Spleen (tissue), 11 donors: ENCODE results near the gene CYB561D1. TPM values are rescaled to one million over a fixed set of nuclear protein-coding genes. Genes with fewer than 3 reads are reported as not detected.

Source experiments
- DNase-seq: peaks from one replicate; pipeline ENCODE4 v3.0.0-alpha.2; 2020
- H3K27ac ChIP-seq, 8 donors: fragments of 200-600 bp; sonication (generic) in 7 of 8; 1 replicate in 4 of 8; 2 replicates in 4 of 8; pipeline versions ENCODE4 v1.5.0 to v1.8.0; 2016 to 2021; ENCODE audit warnings: inconsistent platforms in 4 of 8, mild to moderate bottlenecking in 4 of 8, moderate library complexity in 1 of 8
- H3K27me3 ChIP-seq, 7 donors: fragments of 200-600 bp; sonication (generic) in 6 of 7; replicated peaks in 1 of 7; 1 replicate in 4 of 7; 2 replicates in 3 of 7; pipeline versions ENCODE4 v1.5.0 to v1.8.0; 2016 to 2021; ENCODE audit warnings: inconsistent platforms in 3 of 7, mild to moderate bottlenecking in 1 of 7
- H3K36me3 ChIP-seq, 6 donors: fragments of 200-600 bp; sonication (generic) in 5 of 6; 1 replicate in 4 of 6; 2 replicates in 2 of 6; pipeline versions ENCODE4 v1.5.0 to v1.8.0; 2016 to 2021; ENCODE audit warnings: inconsistent platforms in 2 of 6
- H3K4me1 ChIP-seq, 6 donors: fragments of 200-600 bp; sonication (generic) in 5 of 6; 1 replicate in 3 of 6; 2 replicates in 3 of 6; pipeline versions ENCODE4 v1.5.0 to v1.8.0; 2016 to 2021; ENCODE audit warnings: inconsistent platforms in 3 of 6
- H3K4me3 ChIP-seq, 8 donors: fragments of 200-600 bp; sonication (generic) in 7 of 8; 1 replicate in 4 of 8; 2 replicates in 4 of 8; pipeline versions ENCODE4 v1.5.0 to v1.8.0; 2016 to 2021; ENCODE audit warnings: inconsistent platforms in 4 of 8, mild to moderate bottlenecking in 4 of 8, moderate library complexity in 2 of 8
- H3K9me3 ChIP-seq, 8 donors: fragments of 200-600 bp; sonication (generic) in 7 of 8; 1 replicate in 4 of 8; 2 replicates in 4 of 8; pipeline versions ENCODE4 v1.5.0 to v1.8.0; 2016 to 2021; ENCODE audit warnings: inconsistent platforms in 4 of 8
- POLR2A ChIP-seq, 3 donors: fragments of 450-650 bp; IDR thresholded peaks; one replicate each; pipeline ENCODE4 v1.5.1; 2017; ENCODE audit warnings: antibody characterized with exemption in 3 of 3, mild to moderate bottlenecking in 1 of 3
- POLR2AphosphoS5 ChIP-seq, 3 donors: sonication (generic); formaldehyde crosslinking; IDR thresholded peaks; one replicate each; pipeline ENCODE4 v1.5.1; 2017; ENCODE audit warnings: antibody characterized with exemption in 3 of 3
- WGBS, 5 donors: extraction: QIAGEN DNeasy Blood & Tissue Kit in 3 of 5; methylation state at CpG; one replicate each; pipeline versions ENCODE4 v1.1.5 to v1.1.7; 2013 to 2018; 5-methylcytosine and 5-hydroxymethylcytosine counted together
- intact Hi-C: fragments of 100-400 bp; cut with DNase I; formaldehyde crosslinking; loops from one replicate; pipeline ENCODE4 v1.15.0; 2023; ENCODE audit warnings: low total_unique reads
- polyA plus RNA-seq, 3 donors: library from polyadenylated mRNA; stranded (reverse); fragments of 200-250 nt; gene quantifications; one replicate each; pipeline ENCODE4 v1.2.1, GENCODE V29; 2013
- total RNA-seq, 7 donors: library from RNA; depleted of rRNA in 3 of 7; stranded (reverse); fragments of >200 nt in 3 of 7; fragmentation: NEBNext Ultra II Directional in 4 of 7; extraction: Animal tissue kit (Norgen Biotek cat#: 25700) in 4 of 7; gene quantifications; one replicate each; pipeline versions ENCODE4 v1.1.0 to v1.2.1, GENCODE V29; 2016 to 2021
- TF ChIP-seq, protein P1 (sequence below), 11 experiments: fragments of 200-600 bp in 7 of 11; fragments of 450-650 bp in 4 of 11; sonication (generic) in 4 of 11; IDR thresholded peaks in 8 of 11; conservative IDR thresholded peaks in 3 of 11; 1 replicate in 7 of 11; 2 replicates in 4 of 11; pipeline versions ENCODE4 v1.4.0 to v1.8.0; 2016 to 2021; ENCODE audit warnings: antibody characterized with exemption in 11 of 11, inconsistent platforms in 4 of 11, mild to moderate bottlenecking in 1 of 11
- donor health status: healthy with polysubstance abuse.
- donor health status: DM: no; HTN: no; CAD: no; lungs with moderate emphysema.
- donor health status: DM: no; HTN: no; CAD: no.
- donor health status: Bipolar disorder and iron deficiency.
- donor health status: healthy.
- donor health status: DM: no; HTN: no; CAD: no.
- donor health status: DM: yes; HTN: yes; CAD: no.

Gene CYB561D1
- total and polyA plus RNA-seq, 10 donors = 4.5 to 17.6 (median 11.9) TPM

DNA sequence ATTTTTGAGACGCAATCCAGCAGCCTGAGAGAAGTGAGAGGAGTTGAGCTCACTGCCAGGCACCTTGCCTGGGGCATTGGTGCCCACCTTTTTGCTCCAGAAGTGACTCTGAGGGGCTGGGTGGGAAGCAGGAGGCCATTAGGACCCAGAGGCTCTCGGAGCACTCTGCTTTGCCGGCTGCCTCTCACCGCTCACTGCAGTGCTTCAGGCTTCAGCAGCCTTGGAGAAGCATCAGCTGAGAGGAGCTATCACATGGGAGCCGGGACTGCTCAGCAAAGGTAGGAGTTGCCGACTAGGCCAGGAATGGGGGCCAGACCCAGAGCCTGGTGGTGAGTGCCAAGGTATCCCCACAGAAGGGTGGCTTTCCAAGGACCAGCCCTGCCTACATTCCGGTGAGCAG lies 45.8 kb downstream of the CYB561D1 start, which contains the start of gene GPR61:
TSS of gene GPR61 (plus strand) at position 197 of the 400 bp plus-strand sequence. CDS start 3,151 bp downstream, outside the sequence.
- intact Hi-C loops = loop anchor here (10.0 kb wide), 2 partner anchors 115 to 445 kb away; partner anchors contain the start of genes AHCYL1 and PSMA5
- no peak for DNase-seq
- TF ChIP-seq, protein P1, sequence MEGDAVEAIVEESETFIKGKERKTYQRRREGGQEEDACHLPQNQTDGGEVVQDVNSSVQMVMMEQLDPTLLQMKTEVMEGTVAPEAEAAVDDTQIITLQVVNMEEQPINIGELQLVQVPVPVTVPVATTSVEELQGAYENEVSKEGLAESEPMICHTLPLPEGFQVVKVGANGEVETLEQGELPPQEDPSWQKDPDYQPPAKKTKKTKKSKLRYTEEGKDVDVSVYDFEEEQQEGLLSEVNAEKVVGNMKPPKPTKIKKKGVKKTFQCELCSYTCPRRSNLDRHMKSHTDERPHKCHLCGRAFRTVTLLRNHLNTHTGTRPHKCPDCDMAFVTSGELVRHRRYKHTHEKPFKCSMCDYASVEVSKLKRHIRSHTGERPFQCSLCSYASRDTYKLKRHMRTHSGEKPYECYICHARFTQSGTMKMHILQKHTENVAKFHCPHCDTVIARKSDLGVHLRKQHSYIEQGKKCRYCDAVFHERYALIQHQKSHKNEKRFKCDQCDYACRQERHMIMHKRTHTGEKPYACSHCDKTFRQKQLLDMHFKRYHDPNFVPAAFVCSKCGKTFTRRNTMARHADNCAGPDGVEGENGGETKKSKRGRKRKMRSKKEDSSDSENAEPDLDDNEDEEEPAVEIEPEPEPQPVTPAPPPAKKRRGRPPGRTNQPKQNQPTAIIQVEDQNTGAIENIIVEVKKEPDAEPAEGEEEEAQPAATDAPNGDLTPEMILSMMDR (IDR thresholded peaks at IDR 0.05 in 8 of 11, conservative IDR thresholded peaks at IDR 0.05 in 3 of 11) = no peak
- TF ChIP-seq POLR2A (IDR thresholded peaks at IDR 0.05) (no peak), POLR2AphosphoS5 (IDR thresholded peaks at IDR 0.05) (no peak)

GRCh38 chr1:109541102-109541501 lies 47.2 kb downstream of the CYB561D1 start:
- peak overlapping the region in 1 of 8 donors; percentile 22 for H3K27ac ChIP-seq
- H3K4me3 ChIP-seq = no peak overlapping the region
- intact Hi-C loops = loop anchor here (10.0 kb wide), 1 partner anchor 444 kb away; the partner anchor contains the start of gene AHCYL1
- no peak for DNase-seq
- 79 to 87% (median 82%) methylated on average over 3 of the region's 3 CpGs for WGBS, 5 donors
- TF ChIP-seq POLR2A (IDR thresholded peaks at IDR 0.05) = no peak
- TF ChIP-seq POLR2AphosphoS5 (IDR thresholded peaks at IDR 0.05) = no peak
- TF ChIP-seq, protein P1 (IDR thresholded peaks at IDR 0.05 in 8 of 11, conservative IDR thresholded peaks at IDR 0.05 in 3 of 11) = no peak
- H3K9me3 ChIP-seq = no peaks in the 10 kb centered on the region
- peaks cover 0 to 9% (median 2%) of the 10 kb centered on the region in 6 donors for H3K4me1 ChIP-seq
- no peaks in the 10 kb centered on the region for H3K36me3 ChIP-seq
- H3K27me3 ChIP-seq = no peaks in the 10 kb centered on the region

More for the DNA sequence above, 45.8 kb downstream of the CYB561D1 start, which contains the start of gene GPR61:
- Histone ChIP-seq H3K27ac (no peak within 1 kb of the TSS), H3K4me1 (no peaks in the 10 kb centered on the region), H3K36me3 (no peaks in the 10 kb centered on the region), H3K9me3 (no peaks in the 10 kb centered on the region), H3K27me3 (no peaks in the 10 kb centered on the region), H3K4me3 (no peak within 1 kb of the TSS)
- WGBS, 5 donors = 72 to 88% (median 75%) methylated on average over 1 to 7 of the region's 7 CpGs

- H3K27me3 ChIP-seq = no peaks in the 10 kb centered on the region
- no peak overlapping the region for H3K4me3 ChIP-seq
- H3K4me1 ChIP-seq = peaks cover 12 to 24% (median 17%) of the 10 kb centered on the region in 6 donors
- TF ChIP-seq POLR2AphosphoS5 (IDR thresholded peaks at IDR 0.05) (no peak), POLR2A (IDR thresholded peaks at IDR 0.05) (no peak)
- TF ChIP-seq, protein P1 (IDR thresholded peaks at IDR 0.05 in 8 of 11, conservative IDR thresholded peaks at IDR 0.05 in 3 of 11) = no peak
- intact Hi-C loops = loop anchor here (10.0 kb wide), 1 partner anchor 442 kb away; the partner anchor contains the start of gene AHCYL1
- 81 to 87% (median 86%) methylated on average over 7 to 10 of the region's 10 CpGs for WGBS, 5 donors
- no peaks in the 10 kb centered on the region for H3K9me3 ChIP-seq
- no peak for DNase-seq
- no peak overlapping the region for H3K27ac ChIP-seq
- no peaks in the 10 kb centered on the region for H3K36me3 ChIP-seq
Measured at GRCh38 chr1:109542657-109543056, 48.8 kb downstream of the CYB561D1 start.

GRCh38 chr1:109543283-109543987 lies 49.5 kb downstream of the CYB561D1 start:
- Histone ChIP-seq H3K27ac (no peak overlapping the region), H3K36me3 (no peaks in the 10 kb centered on the region), H3K4me1 (peaks cover 13 to 28% (median 18%) of the 10 kb centered on the region in 6 donors), H3K4me3 (no peak overlapping the region), H3K9me3 (no peaks in the 10 kb centered on the region), H3K27me3 (no peaks in the 10 kb centered on the region)
- 87 to 92% (median 90%) methylated on average over 18 to 24 of the region's 24 CpGs for WGBS, 5 donors
- DNase-seq = no peak
- TF ChIP-seq, protein P1 (IDR thresholded peaks at IDR 0.05 in 8 of 11, conservative IDR thresholded peaks at IDR 0.05 in 3 of 11) = no peak
- no peak for TF ChIP-seq POLR2A (IDR thresholded peaks at IDR 0.05)
- peak in 1 of 3 donors; percentile 3 for TF ChIP-seq POLR2AphosphoS5 (IDR thresholded peaks at IDR 0.05)
- intact Hi-C loops = loop anchor here (10.0 kb wide), 1 partner anchor 441 kb away; the partner anchor contains the start of gene AHCYL1
